Prostate gland (tissue), 2 donors: ENCODE measurements around the gene DLGAP1.
"Not testable (repeated sequence)": the region's sequence is repeated elsewhere in the genome, so short reads cannot be mapped to it uniquely, and the experiment has no call there.

Experiments used
- CTCF ChIP-seq, 4 experiments: fragments of 200-600 bp in 2 of 4; fragments of 450-650 bp in 2 of 4; sonication (generic) in 2 of 4; IDR thresholded peaks; 1 replicate in 3 of 4; 2 replicates in 1 of 4; pipeline ENCODE4 v1.5.1; 2016 to 2019; ENCODE audit warnings: antibody characterized with exemption in 4 of 4, mild to moderate bottlenecking in 2 of 4, moderate library complexity in 2 of 4
- POLR2A ChIP-seq: fragments of 450-650 bp; IDR thresholded peaks from one replicate; pipeline ENCODE4 v1.6.1; 2016; ENCODE audit warnings: antibody characterized with exemption, mild to moderate bottlenecking
- POLR2AphosphoS5 ChIP-seq: sonication (generic); formaldehyde crosslinking; IDR thresholded peaks from one replicate; pipeline ENCODE4 v1.6.1; 2017; ENCODE audit warnings: antibody characterized with exemption

GRCh38 chr18:4311945-4312344, 143.2 kb downstream of the DLGAP1 start:
- not testable (repeated sequence) for TF ChIP-seq POLR2A; CTCF (IDR thresholded peaks at IDR 0.05); POLR2AphosphoS5
